GM20431 (cell line): ENCODE results near the gene TFDP1.

Source experiments
- in situ Hi-C: fragments of 300-500 bp; cut with MseI, MboI; formaldehyde crosslinking; loops from one replicate; pipeline ENCODE4 v1.15.0; 2020; ENCODE audit warnings: low sequenced_read_pairs; ENCODE audit not compliant: unreplicated experiment

Gene TFDP1, protein sequence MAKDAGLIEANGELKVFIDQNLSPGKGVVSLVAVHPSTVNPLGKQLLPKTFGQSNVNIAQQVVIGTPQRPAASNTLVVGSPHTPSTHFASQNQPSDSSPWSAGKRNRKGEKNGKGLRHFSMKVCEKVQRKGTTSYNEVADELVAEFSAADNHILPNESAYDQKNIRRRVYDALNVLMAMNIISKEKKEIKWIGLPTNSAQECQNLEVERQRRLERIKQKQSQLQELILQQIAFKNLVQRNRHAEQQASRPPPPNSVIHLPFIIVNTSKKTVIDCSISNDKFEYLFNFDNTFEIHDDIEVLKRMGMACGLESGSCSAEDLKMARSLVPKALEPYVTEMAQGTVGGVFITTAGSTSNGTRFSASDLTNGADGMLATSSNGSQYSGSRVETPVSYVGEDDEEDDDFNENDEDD

GRCh38 chr13:113584205-113584869, at the start of gene TFDP1:
Gene TFDP1 (plus strand): TSS chr13:113584753. CDS start chr13:113585838, 1,085 bp downstream.
- in situ Hi-C loops: no loop called here

DNA sequence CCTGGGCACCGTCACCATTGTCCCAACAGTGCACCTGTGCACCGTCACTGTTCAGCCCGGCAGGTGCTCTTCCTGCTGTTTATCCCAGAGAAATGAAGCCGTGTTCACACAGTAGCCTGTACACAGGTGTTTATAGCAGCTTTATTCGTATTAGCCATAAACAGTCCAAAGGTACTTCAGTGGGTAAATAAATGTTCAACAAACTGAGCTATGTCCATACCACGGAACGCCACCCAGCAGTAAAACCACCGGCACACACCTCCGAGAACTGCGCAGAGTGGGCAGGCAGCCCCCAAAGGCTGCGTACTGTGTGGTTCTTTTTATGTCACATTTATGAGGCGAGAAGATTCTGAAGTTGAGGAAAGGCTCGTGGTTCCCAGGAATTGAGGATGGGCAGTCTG, 49.2 kb upstream of the TFDP1 start:
- in situ Hi-C loops: no loop called here

- in situ Hi-C loops: no loop called here
These were observed 48.0 kb upstream of the TFDP1 start for GRCh38 chr13:113536461-113537110.

GRCh38 chr13:113537205-113537604, 47.3 kb upstream of the TFDP1 start:
- in situ Hi-C loops: no loop called here

DNA sequence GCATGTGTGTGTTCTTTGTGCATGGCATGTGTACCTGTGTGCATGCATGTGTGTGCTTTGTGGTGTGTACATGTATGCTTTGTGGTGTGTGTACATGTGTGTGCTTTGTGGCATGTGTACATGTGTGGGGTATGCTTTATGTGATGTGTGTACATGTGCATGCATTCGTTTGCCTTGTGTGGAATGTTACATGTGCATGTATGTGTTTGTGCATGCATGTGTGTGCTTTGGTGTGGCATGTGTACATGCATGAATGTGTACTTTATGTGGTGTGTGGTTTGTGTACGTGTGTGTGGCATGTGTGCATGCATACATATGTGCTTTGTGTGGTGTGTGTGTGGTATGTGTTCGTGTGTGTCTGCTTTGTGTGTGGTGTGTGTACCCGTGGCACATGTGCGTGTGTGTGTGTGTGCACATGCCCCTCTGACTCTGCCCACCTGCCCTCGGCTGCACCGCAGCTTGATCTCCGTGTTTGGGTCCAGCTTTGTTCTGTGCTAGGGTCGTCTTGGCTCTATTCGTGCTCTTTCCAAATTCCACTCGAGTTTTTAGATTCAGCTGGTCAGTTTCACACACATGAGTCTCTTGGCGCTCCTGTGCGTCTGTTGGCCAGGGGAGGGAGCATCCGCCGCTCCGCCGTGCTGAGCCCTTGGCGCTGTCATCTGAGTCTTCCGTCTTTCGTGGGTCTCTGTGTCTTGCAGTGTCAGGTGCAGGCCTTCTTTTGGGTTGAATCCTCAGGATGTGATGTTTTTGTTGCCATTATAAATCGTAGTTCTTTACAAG, 46.5 kb upstream of the TFDP1 start:
- in situ Hi-C loops: no loop called here

- in situ Hi-C loops: no loop called here
These were observed 45.9 kb upstream of the TFDP1 start for GRCh38 chr13:113538689-113539058.

- in situ Hi-C loops: no loop called here
These were observed 45.4 kb upstream of the TFDP1 start for GRCh38 chr13:113539176-113539575.

- in situ Hi-C loops: no loop called here
These were observed 44.7 kb upstream of the TFDP1 start for GRCh38 chr13:113539822-113540221.

GRCh38 chr13:113540523-113540922, 44.0 kb upstream of the TFDP1 start:
- in situ Hi-C loops: no loop called here

DNA sequence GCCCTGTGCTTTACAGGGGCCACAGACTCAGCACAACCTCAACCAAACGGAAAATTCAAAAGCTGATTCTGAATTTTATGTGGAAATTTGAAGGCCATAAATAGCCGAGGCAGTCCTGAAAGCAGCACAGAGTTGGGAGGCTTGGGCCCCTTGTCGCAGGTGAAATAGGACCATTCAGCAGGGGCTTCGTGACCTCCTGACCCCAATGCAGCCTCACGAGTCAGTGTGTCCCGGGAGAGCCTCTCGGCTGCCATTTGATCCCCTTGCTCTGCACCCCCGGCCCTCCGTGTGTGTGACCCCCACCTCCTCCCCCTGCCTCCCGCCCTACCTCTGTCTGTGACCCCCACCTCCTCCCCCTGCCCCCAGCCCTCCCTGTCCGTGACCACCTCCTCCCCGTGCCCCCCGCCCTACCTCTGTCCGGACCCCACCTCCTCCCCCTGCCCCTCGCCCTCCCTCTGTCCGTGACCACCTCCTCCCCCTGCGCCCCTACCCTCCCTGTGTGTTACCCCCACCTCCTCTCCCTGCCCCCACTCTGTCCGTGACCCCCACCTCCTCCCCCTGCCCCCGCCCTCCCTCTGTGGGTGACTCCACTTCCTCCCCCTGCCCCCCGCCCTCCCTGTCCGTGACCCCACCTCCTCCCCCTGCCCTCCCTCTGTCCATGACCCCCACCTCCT, 41.7 kb upstream of the TFDP1 start:
- in situ Hi-C loops: no loop called here

- in situ Hi-C loops: no loop called here
These were observed 40.3 kb upstream of the TFDP1 start for GRCh38 chr13:113544071-113544891.

GRCh38 chr13:113544896-113545295, 39.7 kb upstream of the TFDP1 start:
- in situ Hi-C loops: no loop called here

- in situ Hi-C loops: no loop called here
These were observed 39.1 kb upstream of the TFDP1 start for GRCh38 chr13:113545455-113545930.

DNA sequence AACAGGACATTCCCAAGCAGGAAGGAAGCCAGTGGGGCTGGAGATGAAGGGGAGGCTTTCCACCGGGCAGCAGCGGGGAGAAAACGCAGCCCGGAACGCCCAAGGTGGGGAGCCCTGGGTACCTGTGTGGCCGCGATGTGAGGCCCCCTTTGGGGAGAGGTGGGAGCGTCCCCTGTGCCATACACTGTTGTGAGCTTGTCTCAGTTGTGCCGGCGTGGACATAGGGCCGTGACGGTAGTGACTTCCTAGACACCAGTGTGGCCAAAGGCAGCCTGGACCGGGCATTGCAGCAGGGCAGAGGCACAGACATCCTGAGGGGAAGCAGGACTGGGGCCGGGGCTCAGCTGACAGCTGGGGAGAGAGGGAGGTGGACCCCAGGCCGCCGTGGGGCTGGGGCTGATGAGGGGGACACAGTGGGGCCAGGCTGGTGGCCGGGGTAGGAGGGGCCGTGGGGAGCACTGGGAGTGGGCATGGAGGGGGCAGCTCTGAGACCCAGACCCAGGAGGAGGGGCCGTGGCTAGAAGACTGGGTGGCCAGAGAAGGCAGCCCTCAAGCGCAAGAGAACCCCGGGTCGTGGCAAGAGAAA, 38.5 kb upstream of the TFDP1 start:
- in situ Hi-C loops: no loop called here

DNA sequence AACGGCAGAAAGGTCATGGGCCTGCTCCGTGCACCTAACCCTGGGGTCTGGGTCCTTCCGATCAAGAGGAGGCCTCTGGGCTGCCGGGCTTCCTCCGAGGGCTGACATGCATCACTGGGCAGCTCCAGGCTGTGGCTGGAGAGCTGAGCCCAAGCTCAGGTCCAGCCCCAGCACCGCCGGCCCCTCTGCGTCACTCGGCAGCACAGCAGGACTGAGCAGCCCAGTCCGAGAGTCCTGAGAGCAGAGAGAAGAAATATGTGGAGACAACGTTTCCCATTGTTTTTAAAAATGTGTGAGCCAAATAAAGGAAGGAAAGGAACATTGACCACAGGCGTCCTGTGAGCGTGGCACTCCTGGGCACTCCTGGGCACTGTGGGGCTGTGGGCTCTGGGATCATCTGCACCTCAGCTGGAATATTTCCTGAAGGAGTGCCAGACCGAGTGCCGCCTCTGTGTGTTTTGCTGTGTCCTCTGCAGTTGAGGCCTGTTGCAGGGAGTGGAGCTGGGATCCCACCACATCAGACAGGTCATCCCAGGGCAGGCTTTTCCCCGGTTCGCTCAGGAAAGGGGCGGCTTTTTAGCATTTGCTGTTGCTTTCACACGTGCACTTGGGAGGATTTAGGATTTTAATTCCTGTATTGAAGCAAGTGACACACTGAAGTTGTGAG, 37.8 kb upstream of the TFDP1 start:
- in situ Hi-C loops: no loop called here

DNA sequence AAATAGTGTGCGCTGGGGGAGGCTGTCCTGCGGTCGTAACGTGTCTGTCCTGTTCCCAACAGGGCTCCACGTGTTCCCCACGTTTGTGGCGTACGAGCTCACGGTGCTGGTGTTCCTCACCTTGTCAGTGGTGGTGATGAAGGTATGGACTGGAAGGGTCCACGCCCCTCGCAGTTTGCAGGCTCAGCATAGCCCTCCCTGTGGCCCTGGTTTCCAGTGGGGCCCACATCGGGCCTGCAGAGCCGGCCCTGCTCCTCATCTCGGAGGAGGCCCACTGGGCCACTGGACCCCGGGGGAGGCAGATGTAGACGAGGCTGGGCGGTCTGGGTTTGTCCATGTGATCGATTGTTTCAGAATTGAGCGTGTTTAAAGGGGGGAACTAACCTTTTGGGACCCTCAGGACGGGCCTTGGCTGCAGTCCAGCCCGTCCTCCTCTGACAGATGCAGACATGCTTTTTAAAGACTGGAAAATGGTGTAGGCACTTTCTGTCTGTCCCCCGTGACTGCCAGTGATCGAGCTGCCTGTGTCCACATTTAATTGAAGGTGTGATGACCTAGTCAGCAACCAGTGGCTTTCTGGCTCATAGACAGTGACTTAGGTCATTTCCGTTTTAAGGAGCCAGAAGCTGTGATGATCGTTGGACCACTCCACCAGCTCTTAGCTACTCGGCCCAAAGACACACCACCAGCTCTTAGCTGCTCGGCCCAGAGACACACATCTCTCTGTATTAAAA, 37.1 kb upstream of the TFDP1 start:
- in situ Hi-C loops: no loop called here

DNA sequence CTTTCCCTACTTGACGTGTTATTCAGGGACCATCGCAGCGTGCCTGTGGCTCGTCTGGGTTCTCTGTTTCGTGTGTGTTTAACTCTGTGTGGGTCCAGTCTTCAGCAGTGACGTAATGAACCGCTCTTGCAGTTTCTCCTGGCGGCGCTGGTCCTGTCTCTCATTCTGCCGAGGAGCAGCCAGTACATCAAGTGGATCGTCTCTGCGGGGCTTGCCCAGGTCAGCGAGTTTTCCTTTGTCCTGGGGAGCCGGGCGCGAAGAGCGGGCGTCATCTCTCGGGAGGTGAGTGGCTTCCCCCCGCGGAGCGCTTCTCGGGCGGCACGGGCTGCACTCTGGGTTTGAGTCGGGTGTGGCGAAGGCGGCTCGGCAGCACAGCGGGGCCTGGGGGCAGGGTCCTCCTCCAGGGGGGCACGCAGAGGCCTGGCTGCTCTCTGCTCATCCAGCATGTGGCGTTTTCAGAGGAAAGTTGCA, 36.3 kb upstream of the TFDP1 start:
- in situ Hi-C loops: no loop called here
